ENCODE data around the gene CLK1. TPM values are rescaled to one million over a fixed set of nuclear protein-coding genes. Genes with fewer than 3 reads are reported as not detected.

The CLK1 gene
- total RNA-seq (79.7 and 92.4 TPM in 2 replicates), polyA plus RNA-seq (33.1 and 61.4 TPM in 2 replicates), polyA minus RNA-seq (39.2 and 48.8 TPM in 2 replicates), Bru-seq, nascent RNA (percentile 99 among the genes with signal in this experiment), BruChase-seq, experiment 1, labeled RNA remaining after a 6-hour chase (percentile 94 among the genes with signal in this experiment), BruChase-seq, experiment 2, labeled RNA remaining after a 2-hour chase (percentile 99 among the genes with signal in this experiment)
- 28.5 and 31.4 TPM in 2 replicates for polyA plus RNA-seq (2011; cell fraction: cytosol; rRNA removed)
- polyA plus RNA-seq (2011; cell fraction: nucleus; rRNA removed): 375 and 530 TPM in 2 replicates
- 43.6 and 50.2 TPM in 2 replicates for polyA plus RNA-seq (2012)
- polyA minus RNA-seq (2011; cell fraction: cytosol; rRNA and poly(A)+ RNA removed): 16.3 TPM
- 176 and 226 TPM in 2 replicates for polyA minus RNA-seq (2011; cell fraction: nucleus; rRNA and poly(A)+ RNA removed)
- long read RNA-seq, transcript CLK1-210 (11 exons, 3,208 nt): minor isoform, 10 of 44 reads
- long read RNA-seq, transcript CLK1-204 (12 exons, 1,682 nt): major isoform, 17 of 44 reads
- long read RNA-seq, transcript CLK1-201 (13 exons, 1,888 nt): minor isoform, 10 of 44 reads
- long read RNA-seq, partial matches to known transcripts: 2 of 44 reads
- long read RNA-seq, other reads (novel, unspliced or antisense): 2 of 44 reads

- H3K27me3 ChIP-seq (ENCODE audit: control insufficient read depth in 2 of 2, insufficient read depth in 2 of 2, low read length in 2 of 2): no peaks in the 10 kb centered on the region
- no peak for TF ChIP-seq EZH2 (IDR thresholded peaks at IDR 0.05; ENCODE audit: borderline replicate concordance, low read depth, low read length, severe bottlenecking)
- TF ChIP-seq MYC (IDR thresholded peaks at IDR 0.05; ENCODE audit: low read depth, low read length): peak; percentile 67
- TF ChIP-seq CTCF (IDR thresholded peaks at IDR 0.05; ENCODE audit: extremely low read depth in 1 of 2, insufficient read depth in 1 of 2, low read depth in 1 of 2, low read length in 2 of 2): no peak
- peak; percentile 24 for TF ChIP-seq FOS (IDR thresholded peaks at IDR 0.05; ENCODE audit: borderline replicate concordance, insufficient read depth, low read length)
- peak; percentile 97 for TF ChIP-seq POLR2AphosphoS5 (IDR thresholded peaks at IDR 0.05; ENCODE audit: insufficient read depth, low read depth, low read length)
- peak; percentile 97 for TF ChIP-seq POLR2A (IDR thresholded peaks at IDR 0.05; ENCODE audit: low read depth, low read length)
- no peak for TF ChIP-seq GATA2 (IDR thresholded peaks at IDR 0.05; ENCODE audit: insufficient read depth, insufficient read length, low read depth, low read length)
- no peak for TF ChIP-seq JUN (IDR thresholded peaks at IDR 0.05; ENCODE audit: borderline replicate concordance, insufficient read depth, insufficient read length, low read depth)
- TF ChIP-seq MAX (IDR thresholded peaks at IDR 0.05; ENCODE audit: insufficient read depth, insufficient read length): no peak
- peak within 1 kb of the TSS; percentile 48 for H2AFZ ChIP-seq (ENCODE audit: low read depth, low read length)
- peak within 1 kb of the TSS; percentile 90 to 99 (median 91) for H3K4me3 ChIP-seq (replicated peaks in 1 of 3; ENCODE audit: insufficient read depth in 1 of 3, low read depth in 1 of 3, low read length in 3 of 3)
- DNase-seq (ENCODE audit: low read depth, low spot score) (peak; percentile 95), FAIRE-seq (peak; percentile 89)
- H3K27ac ChIP-seq (ENCODE audit: insufficient read depth, low read depth, low read length): peak within 1 kb of the TSS; percentile 88
- H3K4me2 ChIP-seq (ENCODE audit: insufficient read depth, low read length): peak within 1 kb of the TSS; percentile 99
- peaks cover 26% of the 10 kb centered on the region for H3K4me1 ChIP-seq (ENCODE audit: control insufficient read depth, extremely low read depth, insufficient read depth, low read length)
- H3K9me1 ChIP-seq (replicated peaks; ENCODE audit: control insufficient read depth, extremely low read depth, insufficient read depth, low read length): no peaks in the 10 kb centered on the region
- intact Hi-C loops (cut with micrococcal nuclease): loop anchor here (1.0 to 5.0 kb wide), 6 partner anchors 25 to 151 kb away; partner anchors contain the start of genes BZW1, NIF3L1 and PPIL3
- H4K20me1 ChIP-seq (replicated peaks; ENCODE audit: control insufficient read depth, extremely low read depth, insufficient read depth, low read length): peaks cover 14% of the 10 kb centered on the region
- H3K9me3 ChIP-seq (replicated peaks; ENCODE audit: control insufficient read depth, insufficient read depth, low read length): no peaks in the 10 kb centered on the region
- CTCF ChIA-PET: interaction anchor here (1.0 to 1.4 kb wide), 4 partner anchors 12 to 205 kb away, joined by 3 to 6 read pairs (median 4); partner anchors contain the start of genes NIF3L1 and PPIL3
- peak within 1 kb of the TSS; percentile 100 for H3K9ac ChIP-seq (replicated peaks; ENCODE audit: extremely low read depth, insufficient read depth, low read length)
- POLR2A ChIA-PET: interaction anchor here (1.1 to 2.0 kb wide), 3 partner anchors 25 to 318 kb away, joined by 4 to 11 read pairs (median 6); partner anchors contain the start of genes CASP10, NIF3L1 and PPIL3
- H3K36me3 ChIP-seq (ENCODE audit: control insufficient read depth in 2 of 2, extremely low read depth in 1 of 2, insufficient read depth in 2 of 2, low read length in 2 of 2): peaks cover 1 to 2% of the 10 kb centered on the region in 2 experiments
- BruUV-seq (replicated peaks): TSS peak; percentile 39
- peaks cover 50% of the 10 kb centered on the region for H3K79me2 ChIP-seq (ENCODE audit: control insufficient read depth, insufficient read depth, low read length)
- dilution Hi-C loops (cut with MboI; ENCODE audit: extremely low pct_ligation_motif_present, low sequenced_read_pairs): no loop called here
Observed at GRCh38 chr2:200864176-200865034, at the start of gene CLK1. Gene CLK1, minus strand, starts transcription at chr2:200864658. Its CDS starts 2,796 bp downstream, at chr2:200861862.

All from endothelial cell of umbilical vein (primary cell).